ENCODE data around the gene LTBR.

DNA sequence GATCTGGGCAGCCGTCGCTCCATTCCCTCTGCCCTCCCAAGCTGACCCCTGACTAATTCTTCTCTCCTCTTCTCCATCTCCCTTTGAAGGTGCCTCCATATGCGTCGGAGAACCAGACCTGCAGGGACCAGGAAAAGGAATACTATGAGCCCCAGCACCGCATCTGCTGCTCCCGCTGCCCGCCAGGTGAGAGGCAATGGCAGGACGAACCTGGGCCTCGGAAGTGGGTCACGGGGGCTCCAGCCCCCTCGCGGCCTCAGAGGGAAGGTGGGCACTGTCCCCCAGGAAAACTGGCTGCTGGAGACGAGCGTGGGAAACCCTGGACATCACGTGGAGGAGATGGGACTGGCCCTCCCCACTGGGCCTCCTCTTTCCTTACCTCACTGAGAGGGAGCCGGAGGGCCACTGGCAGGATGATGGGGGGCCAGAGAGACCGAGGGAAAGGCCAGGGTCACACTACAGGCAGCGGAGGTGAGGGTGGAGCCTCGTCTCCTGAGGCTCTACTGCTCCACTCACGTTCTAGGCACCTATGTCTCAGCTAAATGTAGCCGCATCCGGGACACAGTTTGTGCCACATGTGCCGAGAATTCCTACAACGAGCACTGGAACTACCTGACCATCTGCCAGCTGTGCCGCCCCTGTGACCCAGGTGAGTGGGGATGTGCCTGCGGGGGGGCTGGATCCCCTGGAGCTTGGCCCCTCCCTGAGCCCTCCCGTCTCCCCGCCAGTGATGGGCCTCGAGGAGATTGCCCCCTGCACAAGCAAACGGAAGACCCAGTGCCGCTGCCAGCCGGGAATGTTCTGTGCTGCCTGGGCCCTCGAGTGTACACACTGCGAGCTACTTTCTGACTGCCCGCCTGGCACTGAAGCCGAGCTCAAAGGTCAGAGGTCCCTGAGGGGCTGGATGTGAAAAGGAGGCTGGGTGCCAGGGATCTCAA lies 806 bp downstream of the LTBR start:
- TF ChIP-seq, protein P1, sequence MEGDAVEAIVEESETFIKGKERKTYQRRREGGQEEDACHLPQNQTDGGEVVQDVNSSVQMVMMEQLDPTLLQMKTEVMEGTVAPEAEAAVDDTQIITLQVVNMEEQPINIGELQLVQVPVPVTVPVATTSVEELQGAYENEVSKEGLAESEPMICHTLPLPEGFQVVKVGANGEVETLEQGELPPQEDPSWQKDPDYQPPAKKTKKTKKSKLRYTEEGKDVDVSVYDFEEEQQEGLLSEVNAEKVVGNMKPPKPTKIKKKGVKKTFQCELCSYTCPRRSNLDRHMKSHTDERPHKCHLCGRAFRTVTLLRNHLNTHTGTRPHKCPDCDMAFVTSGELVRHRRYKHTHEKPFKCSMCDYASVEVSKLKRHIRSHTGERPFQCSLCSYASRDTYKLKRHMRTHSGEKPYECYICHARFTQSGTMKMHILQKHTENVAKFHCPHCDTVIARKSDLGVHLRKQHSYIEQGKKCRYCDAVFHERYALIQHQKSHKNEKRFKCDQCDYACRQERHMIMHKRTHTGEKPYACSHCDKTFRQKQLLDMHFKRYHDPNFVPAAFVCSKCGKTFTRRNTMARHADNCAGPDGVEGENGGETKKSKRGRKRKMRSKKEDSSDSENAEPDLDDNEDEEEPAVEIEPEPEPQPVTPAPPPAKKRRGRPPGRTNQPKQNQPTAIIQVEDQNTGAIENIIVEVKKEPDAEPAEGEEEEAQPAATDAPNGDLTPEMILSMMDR (IDR thresholded peaks at IDR 0.05), result no peak
- TF ChIP-seq EZH2 (IDR thresholded peaks at IDR 0.05; ENCODE audit: borderline replicate concordance, insufficient read depth, low read depth, low read length, poor library complexity, severe bottlenecking), result no peak
